Ectodermal cell (in vitro differentiated cells): Measurements from ENCODE around the gene CCDC137.

Experiments used
- H3K27ac ChIP-seq: 2 replicates; pipeline ENCODE4 v1.7.0; 2013; ENCODE audit warnings: mild to moderate bottlenecking, low read depth, low read length; ENCODE audit not compliant: insufficient read depth, poor library complexity, severe bottlenecking
- H3K27me3 ChIP-seq: 2 replicates; pipeline ENCODE4 v1.7.0; 2013; ENCODE audit warnings: mild to moderate bottlenecking, low read length; ENCODE audit not compliant: insufficient read depth, control insufficient read depth, poor library complexity, severe bottlenecking
- H3K36me3 ChIP-seq: one replicate; pipeline ENCODE4 v1.7.0; 2013; ENCODE audit warnings: low read length; ENCODE audit not compliant: control insufficient read depth, insufficient read depth
- H3K4me1 ChIP-seq: one replicate; pipeline ENCODE4 v1.7.0; 2013; ENCODE audit warnings: low read length; ENCODE audit not compliant: control insufficient read depth, insufficient read depth
- H3K4me3 ChIP-seq: 2 replicates; pipeline ENCODE4 v1.7.0; 2013; ENCODE audit warnings: low read depth, low read length, control low read depth; ENCODE audit not compliant: insufficient read depth
- H3K9me3 ChIP-seq: 2 replicates; pipeline ENCODE4 v1.7.0; 2013; ENCODE audit warnings: mild to moderate bottlenecking, low read length, moderate library complexity; ENCODE audit not compliant: control insufficient read depth
- WGBS, 2 experiments: methylation state at CpG; one replicate each; pipeline ENCODE4 v1.1.7; 2013; ENCODE audit warnings: missing lambda C conversion rate in 2 of 2; 5-methylcytosine and 5-hydroxymethylcytosine counted together

The CCDC137 gene

GRCh38 chr17:81690549-81690948 is 24.0 kb downstream of the CCDC137 start:
- WGBS, 2 experiments = 93 to 94% methylated on average over 17 of the region's 17 CpGs
- Histone ChIP-seq H3K27me3 (no peaks in the 10 kb centered on the region), H3K36me3 (peaks cover 33% of the 10 kb centered on the region), H3K27ac (no peak overlapping the region), H3K4me3 (no peak overlapping the region), H3K9me3 (no peaks in the 10 kb centered on the region), H3K4me1 (peaks cover under 1% of the 10 kb centered on the region)

GRCh38 chr17:81691196-81691595 is 24.7 kb downstream of the CCDC137 start:
- H3K27ac ChIP-seq = no peak overlapping the region

GRCh38 chr17:81691608-81692007 is 25.1 kb downstream of the CCDC137 start:
- Histone ChIP-seq H3K4me3 (no peak overlapping the region), H3K36me3 (peaks cover 34% of the 10 kb centered on the region), H3K27ac (no peak overlapping the region), H3K9me3 (no peaks in the 10 kb centered on the region), H3K4me1 (no peaks in the 10 kb centered on the region), H3K27me3 (no peaks in the 10 kb centered on the region)
- WGBS, 2 experiments = 96 to 97% methylated on average over 20 of the region's 20 CpGs

More at GRCh38 chr17:81691196-81691595, 24.7 kb downstream of the CCDC137 start:
- Histone ChIP-seq H3K36me3 (peaks cover 35% of the 10 kb centered on the region), H3K9me3 (no peaks in the 10 kb centered on the region), H3K4me3 (no peak overlapping the region), H3K4me1 (no peaks in the 10 kb centered on the region), H3K27me3 (no peaks in the 10 kb centered on the region)
- WGBS, 2 experiments = 95 to 96% methylated on average over 18 of the region's 18 CpGs

- no peaks in the 10 kb centered on the region for H3K4me1 ChIP-seq
- no peak overlapping the region for H3K27ac ChIP-seq
- 94% methylated on average over 35 of the region's 35 CpGs for WGBS, 2 experiments
- H3K4me3 ChIP-seq = no peak overlapping the region
- H3K36me3 ChIP-seq = peaks cover 29% of the 10 kb centered on the region
- H3K27me3 ChIP-seq = no peaks in the 10 kb centered on the region
- H3K9me3 ChIP-seq = no peaks in the 10 kb centered on the region
Measured at GRCh38 chr17:81693509-81694210, 27.1 kb downstream of the CCDC137 start.

- 95 to 96% methylated on average over 19 of the region's 19 CpGs for WGBS, 2 experiments
- Histone ChIP-seq H3K36me3 (peaks cover 36% of the 10 kb centered on the region), H3K4me3 (no peak overlapping the region), H3K27me3 (no peaks in the 10 kb centered on the region), H3K4me1 (no peaks in the 10 kb centered on the region), H3K27ac (no peak overlapping the region), H3K9me3 (no peaks in the 10 kb centered on the region)
Measured at GRCh38 chr17:81694810-81695209, 28.3 kb downstream of the CCDC137 start.

- Histone ChIP-seq H3K27me3 (no peaks in the 10 kb centered on the region), H3K36me3 (peaks cover 39% of the 10 kb centered on the region), H3K27ac (no peak overlapping the region), H3K9me3 (no peaks in the 10 kb centered on the region), H3K4me3 (no peak overlapping the region), H3K4me1 (no peaks in the 10 kb centered on the region)
- 95 to 96% methylated on average over 6 of the region's 6 CpGs for WGBS, 2 experiments
Measured at GRCh38 chr17:81695211-81695610, 28.7 kb downstream of the CCDC137 start.

- Histone ChIP-seq H3K4me1 (no peaks in the 10 kb centered on the region), H3K27ac (no peak overlapping the region), H3K9me3 (no peaks in the 10 kb centered on the region), H3K36me3 (peaks cover 39% of the 10 kb centered on the region), H3K4me3 (no peak overlapping the region), H3K27me3 (no peaks in the 10 kb centered on the region)
- WGBS, 2 experiments = 96 to 97% methylated on average over 22 of the region's 22 CpGs
Measured at GRCh38 chr17:81695801-81696200, 29.3 kb downstream of the CCDC137 start.

- 95 to 96% methylated on average over 40 of the region's 40 CpGs for WGBS, 2 experiments
- Histone ChIP-seq H3K27me3 (no peaks in the 10 kb centered on the region), H3K36me3 (peaks cover 44% of the 10 kb centered on the region), H3K27ac (no peak overlapping the region), H3K4me1 (peaks cover 1% of the 10 kb centered on the region), H3K9me3 (no peaks in the 10 kb centered on the region), H3K4me3 (no peak overlapping the region)
Measured at GRCh38 chr17:81696218-81696941, 29.8 kb downstream of the CCDC137 start.

- Histone ChIP-seq H3K27ac (no peak overlapping the region), H3K9me3 (no peaks in the 10 kb centered on the region), H3K27me3 (no peaks in the 10 kb centered on the region), H3K36me3 (peaks cover 49% of the 10 kb centered on the region), H3K4me1 (peaks cover 10% of the 10 kb centered on the region), H3K4me3 (no peak overlapping the region)
- 92 to 94% methylated on average over 25 of the region's 25 CpGs for WGBS, 2 experiments
Measured at GRCh38 chr17:81697261-81698044, 30.9 kb downstream of the CCDC137 start.
